GM19395 (cell line): ENCODE measurements around the gene MYO5B.

Experiments used
- ATAC-seq: cut with Tn5 transposase; IDR thresholded peaks from one replicate; pipeline ENCODE4 v1.9.1; 2021; ENCODE audit warnings: mild to moderate bottlenecking, moderate library complexity; ENCODE audit not compliant: unreplicated experiment

Gene MYO5B

DNA sequence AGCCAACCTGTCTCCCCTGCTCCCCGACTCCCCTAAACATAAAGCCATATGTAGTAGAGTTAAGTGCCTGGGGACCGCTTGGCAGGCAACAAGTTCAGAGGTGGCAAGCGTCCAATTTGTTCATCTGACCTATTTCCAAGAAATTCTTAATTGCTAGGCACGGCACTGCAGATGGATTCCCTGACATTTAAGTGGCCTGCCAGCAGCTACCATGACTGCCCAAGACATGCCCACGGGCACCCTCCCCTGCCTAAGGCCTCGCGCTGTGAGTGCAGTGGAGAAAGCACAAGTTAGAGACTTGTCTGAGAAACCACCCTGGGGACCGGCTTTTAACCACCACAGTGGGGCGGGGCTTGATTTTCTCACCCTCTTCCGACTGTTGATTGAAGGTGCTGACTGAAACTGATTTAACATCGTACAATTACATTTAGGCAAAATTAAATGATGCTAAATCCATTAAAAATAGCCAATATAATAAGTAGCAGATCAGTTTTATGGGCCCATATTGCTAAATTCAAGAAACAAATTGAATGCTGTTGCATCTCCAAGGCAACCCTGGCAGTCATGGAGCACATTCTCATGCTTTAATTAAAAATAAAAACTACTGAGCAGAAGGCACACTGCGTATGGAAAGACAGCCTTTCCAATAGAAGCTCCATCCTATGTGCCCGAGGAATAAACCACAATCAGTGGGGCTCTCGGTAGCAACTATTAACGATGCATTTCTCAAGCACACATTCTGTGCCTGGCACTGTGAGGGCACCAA, 218.0 kb downstream of the MYO5B start:
- ATAC-seq, result no peak

DNA sequence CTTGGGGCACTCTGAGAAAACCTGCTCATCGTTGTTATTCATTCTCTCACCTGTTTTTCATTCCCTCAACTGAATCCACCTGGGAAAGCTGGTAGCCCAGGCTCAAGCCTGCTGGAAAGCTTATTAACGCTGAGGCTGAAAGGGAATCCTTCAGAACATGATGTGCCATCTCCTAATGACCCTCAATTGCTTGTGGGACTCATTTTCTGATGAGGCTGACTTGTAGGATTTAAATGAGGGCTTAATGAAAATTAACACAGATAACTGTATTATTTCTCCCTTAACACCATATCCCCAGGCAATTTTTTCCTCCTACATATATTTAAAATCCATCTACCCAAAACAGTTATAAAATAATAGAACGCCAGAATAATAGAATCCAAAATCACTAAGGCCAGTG, 218.9 kb downstream of the MYO5B start:
- no peak for ATAC-seq

DNA sequence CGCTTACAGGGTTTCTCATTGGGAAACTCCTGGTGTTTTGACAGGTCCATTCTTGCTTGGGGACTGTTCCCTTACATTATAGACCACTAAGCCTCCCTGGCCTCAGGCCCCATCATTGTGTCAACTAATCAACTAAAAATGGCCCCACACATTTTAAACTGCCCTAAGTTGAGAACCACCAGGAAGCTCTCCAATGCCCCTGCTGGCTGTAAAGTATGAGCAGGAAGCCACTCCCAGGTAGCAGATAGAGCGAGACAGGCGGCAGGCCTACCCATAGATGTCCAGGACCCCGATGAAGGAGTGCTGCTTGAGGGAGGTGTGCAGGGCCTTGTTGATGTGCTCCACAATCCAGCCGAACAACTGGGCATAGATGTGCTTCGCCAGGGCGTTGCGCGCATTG, 220.9 kb downstream of the MYO5B start:
- ATAC-seq, result no peak

DNA sequence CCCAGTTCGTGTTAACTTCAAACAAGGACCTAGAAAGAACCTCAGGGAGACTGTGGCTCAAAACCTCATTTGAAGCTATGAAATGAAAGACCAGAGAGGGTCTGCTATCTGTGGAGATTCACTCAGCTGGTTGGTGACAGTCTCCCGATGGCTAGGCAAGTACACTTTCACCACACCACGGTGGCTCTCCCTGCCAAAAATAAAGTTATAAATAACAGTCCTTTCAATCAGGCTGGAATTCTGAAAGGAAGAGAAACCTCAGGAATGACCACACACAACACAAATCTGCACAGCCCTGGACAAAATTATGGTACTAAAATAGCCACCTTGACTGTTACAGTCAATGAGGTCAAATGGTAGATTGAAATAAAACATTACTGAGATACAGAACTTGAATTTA, 221.4 kb downstream of the MYO5B start:
- no peak for ATAC-seq

DNA sequence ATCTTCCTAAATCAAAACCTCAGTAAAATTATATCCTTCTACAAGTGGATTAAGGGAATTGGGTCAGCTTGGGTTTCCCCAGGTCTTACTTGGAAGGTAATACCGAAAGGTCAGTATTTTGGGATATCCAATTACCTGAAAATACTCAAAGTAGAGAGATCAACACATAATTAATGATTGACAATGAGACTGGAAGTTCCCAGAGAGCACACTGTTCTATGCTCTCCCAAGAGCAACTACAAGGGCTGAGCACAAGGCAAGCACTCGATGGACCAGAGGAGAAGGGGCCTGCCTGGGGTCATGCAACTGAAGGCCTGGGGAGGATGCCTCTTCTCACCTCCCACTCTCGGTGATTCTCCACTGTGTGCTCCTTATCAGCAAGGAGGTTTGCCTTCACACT, 222.4 kb downstream of the MYO5B start:
- ATAC-seq, result no peak

DNA sequence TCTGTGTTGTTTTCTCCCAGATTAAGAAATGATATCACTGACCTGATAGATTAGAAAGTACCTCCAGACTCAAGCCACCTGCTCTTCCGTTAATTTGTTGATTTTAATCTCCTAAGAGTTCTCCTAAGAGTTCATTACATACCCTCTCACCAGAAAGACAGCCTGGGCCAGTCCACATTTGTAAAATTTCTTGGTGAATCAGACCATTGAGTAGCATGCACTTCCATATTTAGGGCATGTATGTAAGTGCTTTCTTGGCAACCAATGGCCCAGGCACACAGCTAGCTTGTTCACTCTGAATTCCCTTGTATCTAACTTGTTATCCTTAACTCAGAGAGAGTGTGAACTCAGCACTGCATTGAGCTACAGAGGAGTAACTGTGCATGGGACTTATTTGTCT, 223.5 kb downstream of the MYO5B start:
- no peak for ATAC-seq

DNA sequence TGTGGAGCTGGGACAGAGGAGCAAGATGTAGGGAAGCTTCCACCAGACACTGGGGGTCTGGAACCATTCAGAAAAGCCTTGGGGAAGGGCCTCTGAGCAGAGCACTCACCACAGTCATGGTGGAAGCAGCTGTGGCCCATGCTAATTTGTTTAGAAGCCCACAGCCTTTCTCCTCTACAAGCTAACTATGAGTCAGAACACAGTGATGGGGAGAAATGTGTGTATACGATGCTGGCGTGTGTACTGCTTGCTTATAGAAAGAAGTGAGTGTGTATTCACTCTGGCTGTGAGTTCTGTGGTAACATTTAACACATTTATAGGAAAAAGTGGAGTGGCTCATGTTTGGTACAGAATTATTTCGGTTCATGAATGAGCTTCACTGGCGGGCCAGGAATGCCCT, 224.6 kb downstream of the MYO5B start:
- ATAC-seq, result peak; percentile 69

DNA sequence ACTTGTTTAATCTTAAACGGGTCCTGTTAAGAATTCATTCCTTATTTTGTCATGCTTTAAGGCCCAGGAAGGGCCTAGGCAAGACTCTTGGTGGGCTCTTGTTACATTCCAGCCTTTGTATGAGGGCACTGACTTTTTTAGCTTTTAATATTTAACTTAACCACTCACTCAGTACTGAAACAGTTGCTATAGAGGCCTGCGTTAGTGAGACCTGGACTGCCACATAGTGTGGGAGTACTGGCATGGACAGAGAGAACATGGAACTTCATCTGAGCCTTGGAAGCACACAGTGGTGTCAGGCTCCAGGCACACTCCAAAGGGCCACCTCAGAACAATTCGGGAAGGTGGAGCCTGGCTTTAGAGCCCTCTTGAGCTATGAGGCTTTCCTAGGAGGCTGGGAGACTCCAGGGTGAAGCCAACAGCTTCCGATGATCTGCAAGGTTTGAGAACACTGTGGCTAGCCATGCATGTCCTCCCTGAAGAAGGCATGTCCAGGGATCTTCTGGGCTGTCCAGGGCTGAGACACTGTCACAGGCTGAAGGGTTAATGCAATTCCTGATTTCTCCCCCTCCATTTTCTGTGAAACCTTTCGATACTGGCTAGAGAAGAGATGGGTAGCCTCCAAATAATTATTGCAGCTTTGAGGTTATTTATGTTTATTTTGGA, 226.2 kb downstream of the MYO5B start:
- ATAC-seq, result no peak

DNA sequence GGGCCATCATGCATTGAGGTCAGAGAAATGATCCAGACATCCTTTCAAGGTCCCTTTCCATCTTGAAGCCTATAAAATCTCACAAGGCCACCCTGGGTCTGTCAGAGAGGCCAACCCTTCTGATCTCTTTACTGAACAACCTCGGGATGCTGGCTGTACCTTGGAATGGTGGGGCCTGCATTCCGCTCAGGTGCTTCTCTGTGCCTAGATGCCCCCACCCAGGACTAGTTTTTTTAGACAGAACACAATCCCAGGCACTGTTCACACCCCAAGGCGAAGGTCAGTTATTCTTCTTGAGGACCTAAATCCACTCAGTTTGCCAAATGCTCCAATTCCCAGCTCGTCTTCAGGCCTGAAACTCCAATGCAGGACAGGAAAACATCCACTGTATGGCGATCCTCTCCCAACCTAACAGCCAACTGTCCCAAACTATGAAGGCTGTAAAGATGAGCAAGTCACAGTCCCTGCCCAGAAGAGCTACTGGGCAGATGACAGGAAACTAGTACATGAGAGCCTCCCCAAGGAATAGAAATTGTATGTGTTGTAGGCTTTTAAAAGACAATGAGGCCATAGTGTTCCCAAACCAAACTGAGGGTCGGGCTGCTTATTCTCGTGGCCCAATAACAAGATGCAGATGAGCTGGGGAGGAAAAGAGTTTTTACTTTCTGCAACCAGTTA, 227.2 kb downstream of the MYO5B start:
- ATAC-seq, result no peak

DNA sequence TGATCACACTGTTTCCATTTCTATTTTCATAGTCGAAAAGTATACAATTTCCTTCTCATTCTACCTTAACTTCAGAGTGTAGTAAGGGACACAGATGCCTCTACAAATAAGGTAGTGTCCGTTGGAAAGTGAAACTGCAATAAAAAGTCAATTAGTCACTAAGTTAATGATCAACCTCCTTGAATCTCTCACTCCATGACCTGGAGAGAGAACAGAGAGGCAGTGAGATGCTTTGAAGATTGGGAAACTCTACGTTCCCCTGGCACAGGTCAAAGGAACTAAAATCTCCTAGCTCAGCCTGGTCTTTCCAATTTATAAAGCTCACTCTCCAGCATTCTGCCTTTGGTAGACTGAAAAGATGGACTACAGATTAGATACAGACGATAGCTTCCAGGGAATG, 227.8 kb downstream of the MYO5B start:
- peak; percentile 68 for ATAC-seq

DNA sequence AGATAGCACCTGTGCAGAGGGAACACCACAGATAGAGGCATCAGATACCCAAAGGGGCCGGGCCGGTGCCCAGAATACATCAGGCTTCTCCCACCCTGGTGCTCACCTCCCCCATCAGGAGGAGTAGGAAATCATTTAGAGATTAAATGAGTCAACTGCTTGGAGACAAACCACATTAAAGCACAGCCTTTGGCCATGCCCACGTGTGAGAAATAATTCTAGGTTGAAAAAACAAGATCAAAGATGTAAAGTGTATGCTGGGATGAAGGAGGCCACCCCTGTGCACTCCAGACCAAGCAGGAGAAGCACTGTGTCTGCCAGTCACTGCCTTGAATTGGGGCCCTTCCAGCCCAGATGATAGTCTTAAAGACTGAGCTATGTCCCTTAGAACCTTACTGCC, 228.9 kb downstream of the MYO5B start:
- no peak for ATAC-seq

DNA sequence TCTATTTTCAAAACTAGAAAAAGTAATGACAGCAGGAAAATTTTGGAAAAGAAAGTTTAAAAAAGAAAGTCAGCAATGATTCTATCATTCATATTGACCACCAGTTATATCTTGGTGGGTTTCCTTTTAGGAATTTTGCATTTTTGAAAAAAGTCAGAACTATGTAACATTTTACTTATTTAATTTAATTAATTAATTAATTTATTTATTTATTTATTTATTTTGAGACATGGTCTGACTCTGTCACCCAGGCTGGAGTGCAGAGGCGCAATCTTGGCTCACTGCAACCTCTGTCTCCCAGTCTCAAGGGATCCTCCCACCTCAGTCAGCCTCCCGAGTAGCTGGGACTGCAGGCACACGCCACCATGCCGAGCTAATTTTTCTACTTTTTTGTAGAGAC, 231.7 kb downstream of the MYO5B start:
- no peak for ATAC-seq

DNA sequence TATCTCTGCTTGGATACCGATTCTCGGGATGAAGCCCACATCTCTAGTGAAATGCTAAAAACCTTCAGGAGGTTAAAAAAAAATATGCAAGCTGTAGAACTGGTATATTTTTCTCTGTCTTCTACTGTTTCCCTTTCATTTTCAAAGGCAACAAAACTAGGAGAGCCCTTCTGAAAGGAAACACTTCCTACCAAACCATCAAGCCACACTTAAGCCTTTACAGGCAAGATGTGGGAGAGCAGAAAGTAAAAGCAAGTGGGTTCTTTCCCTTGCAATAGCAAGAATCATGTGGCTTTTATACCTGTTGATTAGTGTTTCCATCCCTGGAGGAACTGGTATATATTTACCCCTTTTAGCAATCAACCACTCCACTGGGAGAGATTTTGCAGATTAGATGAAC, 233.7 kb downstream of the MYO5B start:
- peak; percentile 43 for ATAC-seq

DNA sequence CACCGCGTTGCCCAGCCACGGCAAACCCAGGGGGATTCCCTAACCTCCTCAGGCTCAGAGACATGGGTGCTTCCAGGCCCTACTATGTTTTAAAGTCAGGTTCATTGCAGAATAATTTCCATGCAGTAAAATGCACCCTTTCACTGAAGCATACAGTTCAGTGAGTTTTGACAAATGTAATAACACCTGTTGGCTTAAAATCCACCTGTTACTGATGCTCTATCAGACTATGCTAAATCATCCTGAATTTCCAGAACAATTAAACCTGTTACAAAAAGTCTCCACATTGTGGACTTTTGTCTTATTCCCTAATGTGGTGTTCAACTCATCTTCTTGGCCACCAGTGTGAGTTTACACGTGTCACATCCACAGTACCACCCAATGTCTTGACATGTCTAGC, 234.6 kb downstream of the MYO5B start:
- no peak for ATAC-seq

DNA sequence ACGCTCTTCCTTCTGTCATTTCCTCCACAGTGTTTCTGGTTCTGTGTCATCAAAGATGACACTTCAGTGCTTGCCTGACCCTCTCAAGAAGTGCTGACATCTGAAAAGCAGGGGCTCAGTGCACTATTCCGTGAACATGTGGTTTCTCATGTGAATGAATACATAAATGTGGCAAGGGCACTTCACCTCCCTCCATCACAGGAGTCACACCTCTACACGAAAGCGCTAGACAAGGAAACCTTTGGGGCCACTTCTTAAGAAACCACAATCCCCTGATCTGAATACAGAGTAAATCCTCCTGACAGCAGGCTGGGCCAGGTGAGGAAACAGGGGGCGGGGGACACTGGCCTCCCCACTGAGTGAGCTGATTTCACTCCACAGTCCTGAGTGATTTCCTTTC, 235.8 kb downstream of the MYO5B start:
- ATAC-seq, result peak; percentile 76

DNA sequence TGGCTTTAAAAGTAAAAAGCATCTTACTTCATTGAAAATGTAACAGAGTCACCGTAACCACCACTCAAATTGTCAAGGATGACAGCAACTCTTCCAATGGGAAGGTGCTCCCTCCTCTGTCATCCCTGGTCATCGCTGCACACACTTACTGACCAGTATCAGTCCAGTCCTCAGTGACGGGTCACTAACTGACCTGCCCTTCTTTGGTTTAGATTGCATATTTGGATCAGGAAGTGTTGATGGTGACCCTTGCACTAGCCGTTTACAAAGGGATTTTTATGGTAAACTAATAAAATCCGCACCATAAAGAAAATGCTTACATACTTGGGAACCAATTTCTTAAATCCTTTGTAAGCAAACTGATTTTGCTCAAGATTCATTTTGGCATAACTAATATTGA, 239.7 kb downstream of the MYO5B start:
- no peak for ATAC-seq

DNA sequence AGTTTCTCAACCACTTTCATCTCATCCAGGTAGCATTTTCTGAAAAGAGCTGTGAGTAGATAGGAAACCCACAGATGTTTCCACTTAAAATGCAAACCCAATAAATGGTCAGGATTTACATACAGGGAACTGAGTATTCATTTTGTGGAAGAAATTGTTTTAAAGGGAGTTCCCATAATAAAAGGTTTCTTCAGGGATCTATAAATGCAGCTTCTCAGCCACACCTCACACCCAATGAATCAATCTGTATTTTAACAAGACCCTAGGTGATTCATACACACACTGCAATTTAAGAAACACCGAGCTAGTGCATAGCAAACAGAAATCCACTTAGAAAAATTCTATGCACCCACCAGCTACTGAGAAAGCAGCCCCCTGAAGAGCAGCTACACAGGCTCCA, 241.6 kb downstream of the MYO5B start:
- ATAC-seq, result no peak

DNA sequence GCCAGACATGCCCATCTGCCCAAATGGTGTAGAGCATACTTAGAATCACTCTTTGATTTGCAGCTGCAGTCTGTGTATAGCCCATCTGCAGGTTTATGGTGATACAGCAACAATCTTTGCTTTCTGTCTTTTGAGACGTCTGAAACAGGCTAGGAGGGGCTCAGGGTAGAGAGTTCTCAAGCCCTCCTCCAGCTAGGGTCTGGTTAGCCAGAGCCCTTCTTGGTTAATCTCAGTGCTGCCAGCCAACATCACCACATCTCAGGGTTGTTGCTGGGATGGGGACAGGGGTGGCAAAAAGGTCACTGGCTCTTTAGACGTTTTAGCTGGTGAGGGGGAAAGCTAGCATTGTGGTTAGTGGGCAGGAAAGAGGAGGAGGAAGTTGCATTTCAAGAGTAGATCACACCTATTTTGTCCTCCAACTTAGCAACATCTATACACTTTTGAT, 245.0 kb downstream of the MYO5B start:
- ATAC-seq, result no peak

DNA sequence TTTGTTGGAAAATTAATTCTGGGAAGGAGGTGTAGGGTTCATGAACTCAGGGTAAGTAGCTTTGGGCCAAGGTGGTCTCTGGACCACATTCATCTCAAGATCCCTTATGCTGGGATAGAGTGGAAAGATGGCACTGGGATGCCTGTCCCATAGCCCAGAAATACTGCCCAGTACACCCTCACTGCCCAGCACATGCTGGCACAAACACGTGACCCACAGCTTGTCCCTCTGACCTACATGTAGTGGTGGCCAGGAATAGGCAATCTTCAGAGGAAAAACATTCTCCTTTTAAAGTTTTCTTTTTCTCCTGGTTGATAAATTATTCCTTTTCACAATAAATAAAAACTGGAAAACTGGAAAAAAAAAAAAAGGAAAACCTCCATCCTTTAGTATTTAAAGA, 246.0 kb downstream of the MYO5B start:
- no peak for ATAC-seq

DNA sequence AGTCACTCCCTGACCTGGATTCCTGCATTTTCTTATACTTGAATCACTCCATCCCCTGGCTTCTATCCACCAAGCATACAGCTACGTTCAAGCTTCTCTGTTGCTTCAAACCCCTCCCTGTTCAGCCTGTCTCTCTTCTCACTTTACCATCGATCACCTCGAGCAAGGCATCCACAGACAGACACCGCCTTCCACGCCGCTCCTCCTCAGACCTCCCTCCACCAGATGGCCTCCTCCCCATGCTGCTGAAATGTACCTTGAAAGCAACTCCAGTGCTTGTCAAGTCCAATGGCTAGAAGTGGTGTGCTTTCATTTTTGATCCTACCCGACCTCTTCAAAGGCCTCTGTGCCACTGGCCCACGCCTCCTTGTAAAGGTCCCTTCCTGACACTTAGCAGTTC, 250.3 kb downstream of the MYO5B start:
- no peak for ATAC-seq

DNA sequence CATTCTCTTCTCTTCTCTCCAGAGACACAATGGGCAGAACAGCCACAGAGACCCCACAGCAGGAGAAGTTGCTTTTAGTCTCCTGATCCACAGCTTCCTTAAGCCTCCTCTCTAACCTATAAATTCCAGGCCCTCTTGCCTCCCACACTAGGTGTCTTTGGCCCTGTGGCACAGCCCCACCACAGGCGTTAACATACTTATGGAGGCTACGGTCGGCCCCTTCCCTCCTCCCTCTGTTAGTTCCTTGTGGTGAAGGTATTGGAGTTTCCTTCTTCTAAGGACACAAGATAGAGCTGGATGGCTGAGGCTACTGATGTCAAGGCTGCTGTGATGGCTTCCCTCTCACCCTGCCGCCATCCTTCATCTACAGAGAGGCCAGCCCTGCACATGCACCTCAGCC, 258.1 kb downstream of the MYO5B start:
- no peak for ATAC-seq

DNA sequence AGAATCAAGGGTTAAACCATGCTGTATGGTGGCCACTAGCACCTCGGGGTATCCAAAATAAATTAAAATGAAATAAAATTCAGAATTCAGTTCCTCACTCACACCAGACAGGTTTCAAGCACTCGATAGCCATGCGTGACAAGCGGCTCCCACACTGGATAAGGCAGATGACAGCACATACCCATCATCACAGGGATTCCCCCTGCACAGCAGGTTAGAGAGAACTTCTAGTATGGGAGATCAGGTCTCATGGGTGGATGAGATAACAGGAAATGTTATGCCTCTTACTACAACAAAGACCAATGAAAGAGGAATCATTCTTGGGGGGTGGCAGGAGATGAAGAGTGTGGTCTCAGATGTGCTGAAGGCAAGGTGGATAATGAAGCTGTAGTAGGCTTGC, 259.7 kb downstream of the MYO5B start:
- no peak for ATAC-seq
